ENCODE data around the gene ZFY. TPM values are rescaled to one million over a fixed set of nuclear protein-coding genes. Genes with fewer than 3 reads are reported as not detected.

ZFY gene
- polyA plus RNA-seq, 1 of the 3 experiments (the other 2 are of a cell fraction): not detected

DNA sequence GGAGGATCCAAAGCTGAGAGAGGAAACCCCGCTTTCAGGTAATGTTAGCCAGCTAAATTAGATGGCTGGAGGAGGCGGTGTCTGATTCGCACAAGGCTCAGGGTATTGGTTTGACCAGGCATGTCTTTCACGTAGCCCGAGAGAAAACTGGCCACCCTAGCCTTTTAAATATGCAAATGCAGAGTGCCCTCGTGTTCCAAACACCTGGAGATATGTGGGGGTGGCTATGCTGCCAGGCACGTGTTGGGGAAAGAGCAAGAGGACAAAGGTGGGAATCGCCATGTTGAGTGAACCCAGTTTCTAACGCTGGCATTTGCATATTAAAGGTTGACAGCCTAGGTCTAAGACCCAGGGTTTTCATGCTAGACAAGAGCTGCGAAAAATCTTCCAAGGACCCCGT lies 84.4 kb downstream of the ZFY start (continued):
- TF ChIP-seq, protein P1, sequence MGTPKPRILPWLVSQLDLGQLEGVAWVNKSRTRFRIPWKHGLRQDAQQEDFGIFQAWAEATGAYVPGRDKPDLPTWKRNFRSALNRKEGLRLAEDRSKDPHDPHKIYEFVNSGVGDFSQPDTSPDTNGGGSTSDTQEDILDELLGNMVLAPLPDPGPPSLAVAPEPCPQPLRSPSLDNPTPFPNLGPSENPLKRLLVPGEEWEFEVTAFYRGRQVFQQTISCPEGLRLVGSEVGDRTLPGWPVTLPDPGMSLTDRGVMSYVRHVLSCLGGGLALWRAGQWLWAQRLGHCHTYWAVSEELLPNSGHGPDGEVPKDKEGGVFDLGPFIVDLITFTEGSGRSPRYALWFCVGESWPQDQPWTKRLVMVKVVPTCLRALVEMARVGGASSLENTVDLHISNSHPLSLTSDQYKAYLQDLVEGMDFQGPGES (IDR thresholded peaks at IDR 0.05; ENCODE audit: low read depth, low read length): no peak
- TF ChIP-seq FOXM1 (IDR thresholded peaks at IDR 0.05; ENCODE audit: low read depth) (no peak), YY1 (IDR thresholded peaks at IDR 0.05; ENCODE audit: low read depth) (no peak), ELF1 (IDR thresholded peaks at IDR 0.05) (no peak), EP300 (IDR thresholded peaks at IDR 0.05; ENCODE audit: borderline replicate concordance in 1 of 2, low read depth in 1 of 2, low read length in 1 of 2) (no peak), CHD2 (IDR thresholded peaks at IDR 0.05; ENCODE audit: low read length, partially characterized antibody) (no peak), GABPA (IDR thresholded peaks at IDR 0.05; ENCODE audit: low read depth) (no peak), MXI1 (IDR thresholded peaks at IDR 0.05; ENCODE audit: low read depth, low read length) (no peak)

DNA sequence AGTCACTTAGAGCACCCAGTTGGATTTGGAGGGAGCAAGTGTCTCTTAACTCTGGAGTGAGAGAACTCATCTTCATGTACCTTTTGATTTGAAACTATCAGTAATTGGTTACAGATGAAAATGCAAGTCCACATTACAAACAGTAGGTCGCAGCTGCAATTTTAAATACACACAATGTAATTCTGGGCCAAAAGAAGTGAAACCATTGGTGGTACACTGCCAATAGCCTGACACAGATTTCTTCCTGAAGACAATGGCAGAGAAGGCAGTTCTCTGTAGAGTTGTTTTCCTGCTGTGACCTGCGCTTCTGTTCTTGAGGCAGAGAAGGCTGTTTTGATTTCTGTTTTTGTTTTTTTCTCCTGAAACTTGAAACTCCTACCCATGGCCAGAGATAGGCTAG lies 86.0 kb downstream of the ZFY start:
- Histone ChIP-seq H3K27ac (ENCODE audit: low read depth in 2 of 2, low read length in 1 of 2) (no peak overlapping the region), H3K27me3 (ENCODE audit: insufficient read depth) (no peaks in the 10 kb centered on the region), H3F3A (replicated peaks; ENCODE audit: insufficient read depth) (no peaks in the 10 kb centered on the region), H3K9me2 (no peaks in the 10 kb centered on the region), H3K4me1 (ENCODE audit: control insufficient read depth in 1 of 2, insufficient read depth in 2 of 2, low read depth in 1 of 2, low read length in 1 of 2) (no peaks in the 10 kb centered on the region), H3K36me3 (replicated peaks in 1 of 2; ENCODE audit: control insufficient read depth in 1 of 2, insufficient read depth in 2 of 2, low read length in 1 of 2) (no peaks in the 10 kb centered on the region), H3K9ac (no peak overlapping the region), H4K20me1 (ENCODE audit: insufficient read depth) (no peaks in the 10 kb centered on the region), H2AFZ (ENCODE audit: low read depth) (no peak overlapping the region), H3K9me3 (no peaks in the 10 kb centered on the region), H3K4me2 (no peak overlapping the region), H3K4me3 (ENCODE audit: low read depth in 2 of 2, low read length in 1 of 2) (no peak overlapping the region), H3K79me2 (ENCODE audit: insufficient read depth) (no peaks in the 10 kb centered on the region)
- ChIA-PET POLR2A (no interaction called here), CTCF (no interaction called here)
- WGBS (ENCODE audit: low lambda C conversion rate): no CpG with 5 or more reads among the region's 2 CpGs
- DNase-seq: no peak
- TF ChIP-seq ELF1 (IDR thresholded peaks at IDR 0.05) (no peak), POLR2AphosphoS5 (IDR thresholded peaks at IDR 0.05; ENCODE audit: low read depth, low read length) (no peak), SIN3A (IDR thresholded peaks at IDR 0.05; ENCODE audit: borderline replicate concordance, low read depth, low read length) (no peak), NRF1 (IDR thresholded peaks at IDR 0.05; ENCODE audit: low read depth, low read length) (no peak), EP300 (IDR thresholded peaks at IDR 0.05; ENCODE audit: borderline replicate concordance in 1 of 2, low read depth in 1 of 2, low read length in 1 of 2) (no peak), SMC3 (IDR thresholded peaks at IDR 0.05; ENCODE audit: low read depth, low read length) (no peak), EZH2phosphoT487 (IDR thresholded peaks at IDR 0.05; ENCODE audit: borderline replicate concordance, low read depth) (no peak), NFIC (IDR thresholded peaks at IDR 0.05; ENCODE audit: borderline replicate concordance) (no peak), CHD2 (IDR thresholded peaks at IDR 0.05; ENCODE audit: low read length, partially characterized antibody) (no peak), MXI1 (IDR thresholded peaks at IDR 0.05; ENCODE audit: low read depth, low read length) (no peak), JUND (IDR thresholded peaks at IDR 0.05) (no peak), FOXM1 (IDR thresholded peaks at IDR 0.05; ENCODE audit: low read depth) (no peak), FOSL2 (IDR thresholded peaks at IDR 0.05; ENCODE audit: borderline replicate concordance, low read depth) (no peak), TAF1 (IDR thresholded peaks at IDR 0.05; ENCODE audit: borderline replicate concordance, low read depth, low read length) (no peak), YY1 (IDR thresholded peaks at IDR 0.05; ENCODE audit: low read depth) (no peak)
- TF ChIP-seq, protein P2, sequence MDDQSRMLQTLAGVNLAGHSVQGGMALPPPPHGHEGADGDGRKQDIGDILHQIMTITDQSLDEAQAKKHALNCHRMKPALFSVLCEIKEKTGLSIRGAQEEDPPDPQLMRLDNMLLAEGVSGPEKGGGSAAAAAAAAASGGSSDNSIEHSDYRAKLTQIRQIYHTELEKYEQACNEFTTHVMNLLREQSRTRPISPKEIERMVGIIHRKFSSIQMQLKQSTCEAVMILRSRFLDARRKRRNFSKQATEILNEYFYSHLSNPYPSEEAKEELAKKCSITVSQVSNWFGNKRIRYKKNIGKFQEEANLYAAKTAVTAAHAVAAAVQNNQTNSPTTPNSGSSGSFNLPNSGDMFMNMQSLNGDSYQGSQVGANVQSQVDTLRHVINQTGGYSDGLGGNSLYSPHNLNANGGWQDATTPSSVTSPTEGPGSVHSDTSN (IDR thresholded peaks at IDR 0.05): no peak
- TF ChIP-seq, protein P3, sequence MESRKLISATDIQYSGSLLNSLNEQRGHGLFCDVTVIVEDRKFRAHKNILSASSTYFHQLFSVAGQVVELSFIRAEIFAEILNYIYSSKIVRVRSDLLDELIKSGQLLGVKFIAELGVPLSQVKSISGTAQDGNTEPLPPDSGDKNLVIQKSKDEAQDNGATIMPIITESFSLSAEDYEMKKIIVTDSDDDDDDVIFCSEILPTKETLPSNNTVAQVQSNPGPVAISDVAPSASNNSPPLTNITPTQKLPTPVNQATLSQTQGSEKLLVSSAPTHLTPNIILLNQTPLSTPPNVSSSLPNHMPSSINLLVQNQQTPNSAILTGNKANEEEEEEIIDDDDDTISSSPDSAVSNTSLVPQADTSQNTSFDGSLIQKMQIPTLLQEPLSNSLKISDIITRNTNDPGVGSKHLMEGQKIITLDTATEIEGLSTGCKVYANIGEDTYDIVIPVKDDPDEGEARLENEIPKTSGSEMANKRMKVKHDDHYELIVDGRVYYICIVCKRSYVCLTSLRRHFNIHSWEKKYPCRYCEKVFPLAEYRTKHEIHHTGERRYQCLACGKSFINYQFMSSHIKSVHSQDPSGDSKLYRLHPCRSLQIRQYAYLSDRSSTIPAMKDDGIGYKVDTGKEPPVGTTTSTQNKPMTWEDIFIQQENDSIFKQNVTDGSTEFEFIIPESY (IDR thresholded peaks at IDR 0.05; ENCODE audit: borderline replicate concordance, low read depth): no peak
- TF ChIP-seq, protein P4, sequence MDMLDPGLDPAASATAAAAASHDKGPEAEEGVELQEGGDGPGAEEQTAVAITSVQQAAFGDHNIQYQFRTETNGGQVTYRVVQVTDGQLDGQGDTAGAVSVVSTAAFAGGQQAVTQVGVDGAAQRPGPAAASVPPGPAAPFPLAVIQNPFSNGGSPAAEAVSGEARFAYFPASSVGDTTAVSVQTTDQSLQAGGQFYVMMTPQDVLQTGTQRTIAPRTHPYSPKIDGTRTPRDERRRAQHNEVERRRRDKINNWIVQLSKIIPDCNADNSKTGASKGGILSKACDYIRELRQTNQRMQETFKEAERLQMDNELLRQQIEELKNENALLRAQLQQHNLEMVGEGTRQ (IDR thresholded peaks at IDR 0.05; ENCODE audit: borderline replicate concordance, low read depth, low read length): no peak
- TF ChIP-seq, protein P5, sequence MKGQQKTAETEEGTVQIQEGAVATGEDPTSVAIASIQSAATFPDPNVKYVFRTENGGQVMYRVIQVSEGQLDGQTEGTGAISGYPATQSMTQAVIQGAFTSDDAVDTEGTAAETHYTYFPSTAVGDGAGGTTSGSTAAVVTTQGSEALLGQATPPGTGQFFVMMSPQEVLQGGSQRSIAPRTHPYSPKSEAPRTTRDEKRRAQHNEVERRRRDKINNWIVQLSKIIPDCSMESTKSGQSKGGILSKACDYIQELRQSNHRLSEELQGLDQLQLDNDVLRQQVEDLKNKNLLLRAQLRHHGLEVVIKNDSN (IDR thresholded peaks at IDR 0.05; ENCODE audit: borderline replicate concordance, low read depth): no peak

All from SK-N-SH (cell line).